ENCODE measurements around the gene CEP97. TPM values are rescaled to one million over a fixed set of nuclear protein-coding genes. Genes with fewer than 3 reads are reported as not detected.

CEP97 gene
- total RNA-seq, 4 donors from 2014 or later = 1.1 to 22.1 (median 6.1) TPM

GRCh38 chr3:101803939-101804338, 79.5 kb downstream of the CEP97 start:
- no peaks in the 10 kb centered on the region for H3K36me3 ChIP-seq
- intact Hi-C loops (cut with DNase I; ENCODE audit: low total_unique reads) = loop anchor here (10.0 kb wide), 1 partner anchor 51 kb away; no protein-coding TSS in a partner anchor

GRCh38 chr3:101806491-101806890, 82.1 kb downstream of the CEP97 start:
- no peaks in the 10 kb centered on the region for H3K27me3 ChIP-seq
- no peaks in the 10 kb centered on the region for H3K36me3 ChIP-seq
- H3K4me3 ChIP-seq = no peak overlapping the region
- H3K4me1 ChIP-seq = peaks cover 8 to 25% (median 12%) of the 10 kb centered on the region in 4 donors
- DNase-seq = no peak
- TF ChIP-seq POLR2AphosphoS5 (IDR thresholded peaks at IDR 0.05) (no peak), POLR2A (IDR thresholded peaks at IDR 0.05) (no peak), EP300 (IDR thresholded peaks at IDR 0.05; ENCODE audit: low read depth) (no peak), CTCF (IDR thresholded peaks at IDR 0.05) (no peak)
- H3K27ac ChIP-seq = no peak overlapping the region
- in situ Hi-C loops (cut with MboI; ENCODE audit: low pct_ligation_motif_present in 1 of 4, low pct_unique_long_range_greater_than_20kb in 1 of 4, low sequenced_read_pairs in 3 of 4) (loop anchor here (5.0 to 25.0 kb wide), 3 partner anchors 421 to 731 kb away; no protein-coding TSS in a partner anchor), intact Hi-C loops (cut with DNase I; ENCODE audit: low total_unique reads) (loop anchor here (10.0 kb wide), 1 partner anchor 48 kb away; no protein-coding TSS in a partner anchor)
- H3K9me3 ChIP-seq = no peaks in the 10 kb centered on the region
- 96 to 100% methylated on average over 1 of the region's 1 CpG for WGBS, 2 donors (ENCODE audit: low coverage in 1 of 2)

More at GRCh38 chr3:101803939-101804338, 79.5 kb downstream of the CEP97 start:
- peaks cover 0 to 13% (median 4%) of the 10 kb centered on the region in 4 donors for H3K4me1 ChIP-seq
- no peak overlapping the region for H3K4me3 ChIP-seq
- H3K27ac ChIP-seq = no peak overlapping the region
- no peak for TF ChIP-seq POLR2A (IDR thresholded peaks at IDR 0.05)
- no peak for TF ChIP-seq EP300 (IDR thresholded peaks at IDR 0.05; ENCODE audit: low read depth)
- TF ChIP-seq POLR2AphosphoS5 (IDR thresholded peaks at IDR 0.05) = no peak
- no peak for TF ChIP-seq CTCF (IDR thresholded peaks at IDR 0.05)
- no peaks in the 10 kb centered on the region for H3K9me3 ChIP-seq
- in situ Hi-C loops (cut with MboI; ENCODE audit: low pct_ligation_motif_present in 1 of 4, low pct_unique_long_range_greater_than_20kb in 1 of 4, low sequenced_read_pairs in 3 of 4) = loop anchor here (5.0 to 25.0 kb wide), 3 partner anchors 423 to 733 kb away; no protein-coding TSS in a partner anchor
- 55 to 76% methylated on average over 3 of the region's 3 CpGs for WGBS, 2 donors (ENCODE audit: low coverage in 1 of 2)
- DNase-seq = no peak
- H3K27me3 ChIP-seq = no peaks in the 10 kb centered on the region

- Histone ChIP-seq H3K27me3 (no peaks in the 10 kb centered on the region), H3K9me3 (no peaks in the 10 kb centered on the region), H3K4me3 (no peak overlapping the region), H3K36me3 (no peaks in the 10 kb centered on the region), H3K4me1 (peaks cover 8 to 25% (median 12%) of the 10 kb centered on the region in 4 donors), H3K27ac (no peak overlapping the region)
- in situ Hi-C loops (cut with MboI; ENCODE audit: low pct_ligation_motif_present in 1 of 4, low pct_unique_long_range_greater_than_20kb in 1 of 4, low sequenced_read_pairs in 3 of 4) (loop anchor here (5.0 to 25.0 kb wide), 3 partner anchors 419 to 729 kb away; no protein-coding TSS in a partner anchor), intact Hi-C loops (cut with DNase I; ENCODE audit: low total_unique reads) (loop anchor here (10.0 kb wide), 1 partner anchor 47 kb away; no protein-coding TSS in a partner anchor)
- DNase-seq = no peak
- 79 to 82% methylated on average over 2 of the region's 2 CpGs for WGBS, 2 donors (ENCODE audit: low coverage in 1 of 2)
- TF ChIP-seq POLR2AphosphoS5 (IDR thresholded peaks at IDR 0.05) (no peak), EP300 (IDR thresholded peaks at IDR 0.05; ENCODE audit: low read depth) (no peak)
Observed at GRCh38 chr3:101807888-101808287, 83.5 kb downstream of the CEP97 start.

GRCh38 chr3:101809178-101810021, 85.0 kb downstream of the CEP97 start:
- H3K36me3 ChIP-seq = no peaks in the 10 kb centered on the region
- TF ChIP-seq EP300 (IDR thresholded peaks at IDR 0.05; ENCODE audit: low read depth) (no peak), POLR2A (IDR thresholded peaks at IDR 0.05) (no peak), CTCF (IDR thresholded peaks at IDR 0.05) (peak; percentile 58 to 79 (median 64)), POLR2AphosphoS5 (IDR thresholded peaks at IDR 0.05) (peak in 1 of 3 donors; percentile 9)
- H3K4me3 ChIP-seq = no peak overlapping the region
- H3K4me1 ChIP-seq = peaks cover 6 to 29% (median 12%) of the 10 kb centered on the region in 4 donors
- H3K9me3 ChIP-seq = no peaks in the 10 kb centered on the region
- DNase-seq = peak; percentile 27
- intact Hi-C loops (cut with DNase I; ENCODE audit: low total_unique reads) = loop anchor here (10.0 kb wide), 1 partner anchor 45 kb away; no protein-coding TSS in a partner anchor
- H3K27ac ChIP-seq = peak overlapping the region in 2 of 4 donors; percentile 3
- H3K27me3 ChIP-seq = no peaks in the 10 kb centered on the region
- in situ Hi-C loops (cut with MboI; ENCODE audit: low pct_ligation_motif_present in 1 of 4, low pct_unique_long_range_greater_than_20kb in 1 of 4, low sequenced_read_pairs in 3 of 4) = loop anchor here (5.0 to 25.0 kb wide), 4 partner anchors 415 to 728 kb away; no protein-coding TSS in a partner anchor
